ENCODE measurements around the gene FNBP1.
A peak's percentile ranks its signal among the peaks of the same experiment; 100 is the strongest.

FNBP1 gene

DNA sequence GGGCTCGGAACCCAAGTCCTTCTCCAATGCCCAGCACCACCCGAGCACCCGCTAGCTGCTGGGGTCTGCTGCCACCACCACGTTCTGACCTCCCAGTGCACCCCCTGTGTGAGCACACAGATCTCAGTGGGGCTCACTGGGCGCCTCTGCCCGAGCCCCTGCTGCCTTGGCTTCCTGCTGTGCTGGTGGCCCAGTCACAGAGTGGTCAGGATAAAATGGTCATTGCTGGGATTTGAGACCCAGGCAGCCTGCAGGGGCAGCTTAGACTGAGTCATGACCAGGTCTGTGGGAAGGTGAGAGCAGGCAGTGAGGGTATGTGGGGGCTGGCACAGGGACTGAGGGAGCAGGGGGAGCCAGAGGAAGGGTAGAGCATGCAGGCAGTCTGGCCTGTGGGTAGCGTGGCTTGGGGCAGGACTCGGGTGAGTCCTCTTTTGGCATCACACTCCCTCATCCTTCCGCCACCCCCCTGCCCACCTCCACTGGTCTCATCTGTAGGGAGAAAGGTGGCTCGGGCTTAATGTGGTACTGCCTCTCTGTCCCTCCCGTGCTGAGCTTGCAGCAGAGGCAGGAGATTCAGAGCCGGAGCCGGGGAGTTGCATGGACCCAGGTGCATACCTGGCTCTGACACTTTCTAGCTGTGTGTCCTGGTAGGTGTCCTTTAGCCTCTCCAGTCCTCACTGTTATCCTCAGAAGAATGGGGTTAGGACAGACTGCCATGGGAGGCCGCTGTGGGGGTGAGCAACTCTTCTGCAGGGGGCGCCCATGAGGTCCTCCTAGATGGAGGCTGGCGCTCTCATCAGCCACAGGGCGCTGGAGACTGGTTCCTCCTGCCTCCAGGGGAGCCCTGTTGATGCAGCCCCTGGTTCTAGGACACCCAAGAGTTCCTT is 175.6 kb downstream of the FNBP1 start:
- in situ Hi-C loops (cut with HindIII; ENCODE audit: low sequenced_read_pairs): no loop called here
- TF ChIP-seq, protein P1, sequence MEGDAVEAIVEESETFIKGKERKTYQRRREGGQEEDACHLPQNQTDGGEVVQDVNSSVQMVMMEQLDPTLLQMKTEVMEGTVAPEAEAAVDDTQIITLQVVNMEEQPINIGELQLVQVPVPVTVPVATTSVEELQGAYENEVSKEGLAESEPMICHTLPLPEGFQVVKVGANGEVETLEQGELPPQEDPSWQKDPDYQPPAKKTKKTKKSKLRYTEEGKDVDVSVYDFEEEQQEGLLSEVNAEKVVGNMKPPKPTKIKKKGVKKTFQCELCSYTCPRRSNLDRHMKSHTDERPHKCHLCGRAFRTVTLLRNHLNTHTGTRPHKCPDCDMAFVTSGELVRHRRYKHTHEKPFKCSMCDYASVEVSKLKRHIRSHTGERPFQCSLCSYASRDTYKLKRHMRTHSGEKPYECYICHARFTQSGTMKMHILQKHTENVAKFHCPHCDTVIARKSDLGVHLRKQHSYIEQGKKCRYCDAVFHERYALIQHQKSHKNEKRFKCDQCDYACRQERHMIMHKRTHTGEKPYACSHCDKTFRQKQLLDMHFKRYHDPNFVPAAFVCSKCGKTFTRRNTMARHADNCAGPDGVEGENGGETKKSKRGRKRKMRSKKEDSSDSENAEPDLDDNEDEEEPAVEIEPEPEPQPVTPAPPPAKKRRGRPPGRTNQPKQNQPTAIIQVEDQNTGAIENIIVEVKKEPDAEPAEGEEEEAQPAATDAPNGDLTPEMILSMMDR (IDR thresholded peaks at IDR 0.05; ENCODE audit: low read depth, low read length, missing control alignments): no peak
- no peak for DNase-seq (ENCODE audit: low read depth)
- H3K4me3 ChIP-seq (ENCODE audit: low read depth, low read length): no peak overlapping the region

DNA sequence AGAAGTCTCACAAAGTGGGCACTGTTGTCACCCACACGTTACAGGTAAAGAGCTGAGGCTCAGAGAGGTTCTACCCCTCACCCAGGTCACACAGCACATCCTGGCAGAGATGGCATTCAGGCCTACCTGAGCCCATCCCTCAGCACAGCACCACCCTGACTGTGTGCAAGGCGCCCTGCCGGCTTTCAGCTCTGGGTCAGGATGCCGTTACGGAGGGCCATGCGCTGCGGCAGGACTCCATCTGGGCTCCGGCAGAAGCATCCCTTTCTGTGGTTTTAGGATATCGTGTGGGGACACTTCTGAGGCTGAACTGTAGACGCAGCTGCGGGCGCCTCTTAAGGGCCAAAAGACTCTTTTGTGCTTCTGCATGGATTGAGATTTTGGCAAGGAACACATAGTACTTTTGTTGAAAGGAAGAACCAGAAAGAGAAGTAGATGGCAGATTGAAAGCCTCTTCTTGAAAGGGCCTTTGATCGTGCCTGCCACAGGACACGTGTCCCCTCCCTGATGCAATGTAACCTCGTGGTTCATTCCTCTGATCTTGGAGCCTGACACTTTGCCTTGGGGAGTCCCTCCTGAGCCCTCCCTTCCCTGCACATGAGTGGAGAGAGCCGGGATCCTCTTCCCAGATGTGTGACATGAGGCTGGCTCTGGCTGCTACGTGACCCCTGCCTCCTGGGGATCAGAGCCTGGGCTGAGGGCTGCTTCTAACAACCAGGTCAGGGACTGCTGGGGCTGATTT is 176.4 kb downstream of the FNBP1 start:
- TF ChIP-seq, protein P1 (IDR thresholded peaks at IDR 0.05; ENCODE audit: low read depth, low read length, missing control alignments): no peak
- DNase-seq (ENCODE audit: low read depth): no peak
- in situ Hi-C loops (cut with HindIII; ENCODE audit: low sequenced_read_pairs): no loop called here
- H3K4me3 ChIP-seq (ENCODE audit: low read depth, low read length): no peak overlapping the region

DNA sequence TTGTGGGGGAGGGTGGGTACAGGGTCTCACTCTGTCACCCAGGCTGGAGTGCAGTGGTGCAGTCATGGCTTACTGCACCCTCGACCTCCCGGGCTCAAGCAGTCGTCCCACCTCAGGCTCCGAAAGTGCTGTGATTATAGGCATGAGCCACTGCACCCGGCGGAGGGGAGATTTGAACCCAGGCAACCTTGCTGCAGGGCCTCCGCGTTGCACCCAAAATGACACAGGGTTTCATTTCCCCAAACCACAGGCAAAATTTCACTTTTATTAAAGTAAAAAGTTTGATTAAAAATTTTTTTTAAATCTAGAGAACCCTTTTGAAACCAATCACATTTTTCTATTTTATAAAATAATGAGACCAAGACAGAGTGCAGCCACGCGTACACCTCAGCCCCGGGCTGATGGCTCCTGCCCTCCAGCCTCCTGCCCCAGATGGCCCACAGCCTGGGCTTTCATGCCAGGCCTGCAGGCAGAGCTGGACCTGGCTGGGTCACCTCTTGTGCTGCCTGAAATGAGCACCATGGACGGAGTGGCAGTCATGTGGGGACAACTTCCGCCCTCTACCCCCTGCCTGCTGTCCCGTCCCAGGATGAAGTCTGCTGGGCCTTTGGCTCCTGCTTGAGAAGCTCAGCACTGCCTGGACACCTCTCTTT is 177.2 kb downstream of the FNBP1 start:
- no peak overlapping the region for H3K4me3 ChIP-seq (ENCODE audit: low read depth, low read length)

DNA sequence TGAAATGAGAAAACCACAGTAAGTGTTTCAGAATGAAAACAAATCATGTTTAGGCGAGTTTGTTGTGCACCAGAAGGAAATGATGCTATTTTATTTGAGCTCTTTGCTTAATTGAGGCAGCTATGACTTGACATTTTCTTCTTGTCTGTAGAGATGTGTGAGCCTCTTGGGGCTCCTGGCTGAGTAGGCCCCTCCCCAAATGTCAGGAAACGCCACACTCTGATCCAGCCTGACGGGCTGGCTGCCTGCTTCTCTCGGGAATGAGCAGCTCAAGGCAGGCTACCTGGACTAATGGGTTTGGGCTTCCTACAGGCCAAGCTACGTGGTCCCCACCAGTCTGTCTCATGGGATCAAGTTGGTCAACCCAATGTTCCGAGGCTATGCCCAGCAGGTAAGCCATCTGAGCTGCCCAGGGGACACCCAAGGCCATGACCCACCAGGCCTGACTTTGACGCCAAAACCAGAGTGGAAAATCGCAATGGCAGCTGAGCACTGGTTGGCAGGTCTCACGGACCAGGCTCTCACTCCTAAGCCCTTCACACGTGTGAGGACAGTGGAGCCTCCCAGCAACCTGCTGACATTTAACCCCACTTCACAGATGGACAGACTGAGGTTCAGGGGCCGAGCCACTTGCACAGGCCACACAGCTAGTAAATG is 177.9 kb downstream of the FNBP1 start:
- in situ Hi-C loops (cut with HindIII; ENCODE audit: low sequenced_read_pairs): no loop called here
- no peak overlapping the region for H3K4me3 ChIP-seq (ENCODE audit: low read depth, low read length)
- DNase-seq (ENCODE audit: low read depth): no peak
- TF ChIP-seq, protein P1 (IDR thresholded peaks at IDR 0.05; ENCODE audit: low read depth, low read length, missing control alignments): no peak

More for the DNA sequence above, 177.2 kb downstream of the FNBP1 start:
- in situ Hi-C loops (cut with HindIII; ENCODE audit: low sequenced_read_pairs): no loop called here
- DNase-seq (ENCODE audit: low read depth): no peak
- TF ChIP-seq, protein P1 (IDR thresholded peaks at IDR 0.05; ENCODE audit: low read depth, low read length, missing control alignments): no peak

DNA sequence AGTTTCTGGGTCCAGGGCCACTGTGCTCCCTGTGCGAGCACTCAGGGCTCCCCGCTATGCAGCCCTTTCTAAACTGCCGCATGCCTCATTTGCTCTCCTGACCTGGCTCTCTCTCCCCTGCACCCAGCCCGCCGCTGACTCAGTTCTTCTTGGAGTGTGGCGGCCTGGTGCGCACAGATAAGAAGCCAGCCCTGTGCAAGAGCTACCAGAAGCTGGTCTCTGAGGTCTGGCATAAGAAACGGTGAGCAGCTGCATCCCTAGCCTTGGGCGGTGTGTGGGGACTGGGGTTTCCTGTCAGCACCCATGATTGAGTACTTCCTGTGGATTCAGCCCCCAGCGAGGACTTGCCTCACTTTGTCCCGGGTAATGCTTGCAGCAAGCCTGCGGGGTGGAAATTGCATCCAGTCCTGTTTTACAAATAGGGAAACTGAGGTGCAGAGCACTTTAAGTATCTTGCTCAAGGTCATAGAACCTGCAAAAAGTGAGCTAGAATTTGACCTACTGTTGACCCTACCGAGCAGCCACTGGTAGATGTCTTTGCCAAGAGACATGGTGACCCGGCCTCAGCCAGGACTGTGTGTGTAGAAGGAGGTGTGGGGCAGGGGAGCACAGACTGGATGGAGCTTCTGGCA is 179.8 kb downstream of the FNBP1 start:
- no peak overlapping the region for H3K4me3 ChIP-seq (ENCODE audit: low read depth, low read length)
- TF ChIP-seq, protein P1 (IDR thresholded peaks at IDR 0.05; ENCODE audit: low read depth, low read length, missing control alignments): no peak
- peak; percentile 45 for DNase-seq (ENCODE audit: low read depth)
- in situ Hi-C loops (cut with HindIII; ENCODE audit: low sequenced_read_pairs): no loop called here
